ENCODE results near the gene POLR3G. TPM values are rescaled to one million over a fixed set of nuclear protein-coding genes. Genes with fewer than 3 reads are reported as not detected.
A peak's percentile ranks its signal among the peaks of the same experiment; 100 is the strongest.

Gene POLR3G
- total RNA-seq, 1 experiment from 2014 or later = 13.6 TPM

GRCh38 chr5:90476391-90476790 is 1.7 kb downstream of the POLR3G start:
- no peaks in the 10 kb centered on the region for H3K36me3 Mint-ChIP-seq (ENCODE audit: insufficient read depth, unreplicated experiment)
- peaks cover 22% of the 10 kb centered on the region for H3K4me1 Mint-ChIP-seq (ENCODE audit: insufficient read depth, unreplicated experiment)
- no peak overlapping the region for H3K27ac Mint-ChIP-seq (ENCODE audit: low read depth, unreplicated experiment)
- no peak overlapping the region for H3K4me3 Mint-ChIP-seq (ENCODE audit: unreplicated experiment)
- no peak for DNase-seq (ENCODE audit: unreplicated experiment)
- ChIA-PET CTCF (interaction anchor here (0.8 to 3.2 kb wide), 5 partner anchors 17 to 54 kb away, joined by 3 to 17 read pairs (median 3); partner anchors contain the start of gene LYSMD3), POLR2A (interaction anchor here (0.6 to 6.0 kb wide), 6 partner anchors 8 to 67 kb away, joined by 3 to 122 read pairs (median 32); partner anchors contain the start of genes CETN3 and LYSMD3)
- H3K27me3 Mint-ChIP-seq (ENCODE audit: insufficient read depth, unreplicated experiment) = no peaks in the 10 kb centered on the region
- TF ChIP-seq CTCF (IDR thresholded peaks at IDR 0.05; ENCODE audit: unreplicated experiment) = no peak
- intact Hi-C loops (cut with micrococcal nuclease) = no loop called here
- BruUV-seq (replicated peaks) = no TSS peak
- H3K9me3 Mint-ChIP-seq (ENCODE audit: unreplicated experiment) = no peaks in the 10 kb centered on the region

- Mint-ChIP-seq H3K9me3 (ENCODE audit: unreplicated experiment) (no peaks in the 10 kb centered on the region), H3K27me3 (ENCODE audit: insufficient read depth, unreplicated experiment) (no peaks in the 10 kb centered on the region), H3K4me3 (ENCODE audit: unreplicated experiment) (peak overlapping the region; percentile 12), H3K36me3 (ENCODE audit: insufficient read depth, unreplicated experiment) (no peaks in the 10 kb centered on the region), H3K4me1 (ENCODE audit: insufficient read depth, unreplicated experiment) (peaks cover 22% of the 10 kb centered on the region), H3K27ac (ENCODE audit: low read depth, unreplicated experiment) (peak overlapping the region; percentile 15)
- CTCF ChIA-PET = interaction anchor here (0.6 to 3.2 kb wide), 5 partner anchors 16 to 53 kb away, joined by 3 to 17 read pairs (median 3); no protein-coding TSS in a partner anchor
- intact Hi-C loops (cut with micrococcal nuclease) = no loop called here
- no peak for DNase-seq (ENCODE audit: unreplicated experiment)
- TF ChIP-seq CTCF (IDR thresholded peaks at IDR 0.05; ENCODE audit: unreplicated experiment) = no peak
- BruUV-seq (replicated peaks) = no TSS peak
- POLR2A ChIA-PET = interaction anchor here (1.7 to 6.0 kb wide), 3 partner anchors 52 to 68 kb away, joined by 8 to 122 read pairs (median 68); partner anchors contain the start of genes CETN3 and LYSMD3
Observed at GRCh38 chr5:90477073-90477472, 2.4 kb downstream of the POLR3G start.

- no peak for DNase-seq (ENCODE audit: unreplicated experiment)
- CTCF ChIA-PET = interaction anchor here (0.6 to 1.9 kb wide), 6 partner anchors 19 to 53 kb away, joined by 3 to 5 read pairs (median 4); no protein-coding TSS in a partner anchor
- H3K27me3 Mint-ChIP-seq (ENCODE audit: insufficient read depth, unreplicated experiment) = no peaks in the 10 kb centered on the region
Observed at GRCh38 chr5:90477621-90478215, 3.1 kb downstream of the POLR3G start.

More at GRCh38 chr5:90477621-90478215, 3.1 kb downstream of the POLR3G start:
- H3K9me3 Mint-ChIP-seq (ENCODE audit: unreplicated experiment) = no peaks in the 10 kb centered on the region
- peaks cover 18% of the 10 kb centered on the region for H3K4me1 Mint-ChIP-seq (ENCODE audit: insufficient read depth, unreplicated experiment)
- H3K4me3 Mint-ChIP-seq (ENCODE audit: unreplicated experiment) = peak overlapping the region; percentile 12
- no TSS peak for BruUV-seq (replicated peaks)
- POLR2A ChIA-PET = interaction anchor here (1.1 to 4.9 kb wide), 4 partner anchors 21 to 69 kb away, joined by 3 to 68 read pairs (median 6); partner anchors contain the start of genes CETN3 and LYSMD3
- H3K36me3 Mint-ChIP-seq (ENCODE audit: insufficient read depth, unreplicated experiment) = no peaks in the 10 kb centered on the region
- TF ChIP-seq CTCF (IDR thresholded peaks at IDR 0.05; ENCODE audit: unreplicated experiment) = no peak
- intact Hi-C loops (cut with micrococcal nuclease) = no loop called here
- H3K27ac Mint-ChIP-seq (ENCODE audit: low read depth, unreplicated experiment) = peak overlapping the region; percentile 15

Data from MCF 10A (cell line).